Activated CD4-positive, alpha-beta memory T cell treated with anti-CD3 and anti-CD28 coated beads for 36 hours (primary cell): ENCODE results near the gene EPS15. TPM values are rescaled to one million over a fixed set of nuclear protein-coding genes. Genes with fewer than 3 reads are reported as not detected.
"Not testable (repeated sequence)": the region's sequence is repeated elsewhere in the genome, so short reads cannot be mapped to it uniquely, and the experiment has no call there.

Experiments
- CTCF ChIA-PET: fragments of 350-600 bp; sonication (Branson Sonifier 250); formaldehyde crosslinking; loops from one replicate; lab custom pipeline; 2021; ENCODE audit warnings: antibody characterized with exemption, inconsistent platforms; lab: Charles Lee
- POLR2A ChIA-PET: fragments of 350-600 bp; sonication (Branson Sonifier 250); formaldehyde crosslinking; loops from one replicate; lab custom pipeline; 2021; ENCODE audit warnings: antibody characterized with exemption; lab: Charles Lee
- DNase-seq: peaks from one replicate; pipeline ENCODE4 v3.0.0-alpha.2; 2020
- H3K27ac Mint-ChIP-seq: one replicate; pipeline ENCODE4 v1.8.0; 2021; ENCODE audit warnings: mixed read lengths
- H3K27me3 Mint-ChIP-seq: one replicate; pipeline ENCODE4 v1.8.0; 2021; ENCODE audit warnings: mixed read lengths
- H3K36me3 Mint-ChIP-seq: one replicate; pipeline ENCODE4 v1.8.0; 2021; ENCODE audit warnings: mixed read lengths
- H3K4me1 Mint-ChIP-seq: one replicate; pipeline ENCODE4 v1.8.0; 2021; ENCODE audit warnings: low read depth, mixed read lengths
- H3K4me3 Mint-ChIP-seq: one replicate; pipeline ENCODE4 v1.8.0; 2021; ENCODE audit warnings: mild to moderate bottlenecking, mixed read lengths
- H3K9me3 Mint-ChIP-seq: one replicate; pipeline ENCODE4 v1.8.0; 2021; ENCODE audit warnings: mixed read lengths
- intact Hi-C: fragments of 100-400 bp; cut with micrococcal nuclease; formaldehyde crosslinking; loops from one replicate; pipeline ENCODE4 v1.15.1; 2023
- total RNA-seq, 2 experiments: library from RNA; stranded (reverse); gene quantifications; one replicate each; pipeline ENCODE4 v1.2.3, GENCODE V29; 2021

EPS15 gene
- total RNA-seq, 2 experiments from 2014 or later = 69.5 to 69.6 TPM

DNA sequence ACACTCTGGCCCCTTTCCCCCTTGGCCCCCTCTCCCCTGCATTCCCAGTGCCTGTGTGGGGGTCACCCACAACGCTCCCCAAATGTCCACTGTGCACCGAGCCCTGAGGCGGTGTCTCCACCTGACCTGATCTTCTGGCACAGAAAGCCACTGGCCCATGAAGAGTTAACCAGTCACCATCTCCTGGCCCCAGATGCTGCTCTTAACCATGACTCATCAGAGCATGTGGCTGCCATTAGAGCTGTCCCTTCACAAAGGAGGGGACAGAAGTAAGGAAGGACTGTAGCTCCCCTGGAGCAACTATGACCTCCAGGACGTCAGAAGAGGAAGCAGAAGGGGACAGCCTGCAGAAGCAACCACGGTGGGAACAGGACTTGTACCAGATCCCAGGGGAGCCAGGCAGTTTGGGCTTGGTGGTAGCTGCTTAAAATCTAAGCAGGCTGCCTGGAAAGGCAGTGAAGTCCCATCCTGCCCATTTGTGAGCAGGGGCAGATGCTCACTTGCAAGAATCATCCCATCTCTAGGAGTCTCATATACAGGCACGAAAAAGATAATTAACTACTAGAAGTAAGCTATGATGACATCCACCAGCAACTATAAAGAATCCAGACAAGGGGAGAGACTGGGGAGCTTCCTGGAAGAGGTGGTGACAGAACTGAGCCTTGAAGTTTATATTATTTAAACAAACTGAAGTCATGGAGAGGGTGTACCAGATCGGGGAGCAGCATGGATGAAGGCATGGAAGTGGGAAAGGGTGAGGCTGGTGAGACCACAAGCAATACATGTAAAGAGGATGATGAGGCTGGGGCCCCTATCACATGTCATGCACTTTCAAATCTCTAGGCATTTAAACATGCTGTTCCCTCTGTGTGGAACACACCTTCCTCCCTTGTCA lies 187.6 kb downstream of the EPS15 start:
- H3K27me3 Mint-ChIP-seq = peaks cover 29% of the 10 kb centered on the region
- H3K4me1 Mint-ChIP-seq = peaks cover 18% of the 10 kb centered on the region
- DNase-seq = peak; percentile 21
- peak overlapping the region; percentile 63 for H3K4me3 Mint-ChIP-seq
- H3K27ac Mint-ChIP-seq = no peak overlapping the region
- intact Hi-C loops = loop anchor here (10.0 kb wide), 1 partner anchor 203 kb away; no protein-coding TSS in a partner anchor
- POLR2A ChIA-PET = interaction anchor here (0.5 kb wide), 1 partner anchor 132 kb away, joined by 3 read pairs; no protein-coding TSS in a partner anchor
- no peaks in the 10 kb centered on the region for H3K9me3 Mint-ChIP-seq
- H3K36me3 Mint-ChIP-seq = no peaks in the 10 kb centered on the region
- CTCF ChIA-PET = interaction anchor here (0.7 to 1.0 kb wide), 2 partner anchors 11 to 438 kb away, joined by 3 read pairs; no protein-coding TSS in a partner anchor

GRCh38 chr1:51330331-51331201 lies 188.5 kb downstream of the EPS15 start, which contains the start of gene TTC39A:
Gene TTC39A (minus strand): TSS chr1:51330562. CDS start chr1:51330477, 85 bp downstream.
- no peak within 1 kb of the TSS for H3K27ac Mint-ChIP-seq
- H3K4me1 Mint-ChIP-seq = peaks cover 18% of the 10 kb centered on the region

GRCh38 chr1:51329443-51330325 lies 189.4 kb downstream of the EPS15 start:
- no peaks in the 10 kb centered on the region for H3K9me3 Mint-ChIP-seq
- H3K36me3 Mint-ChIP-seq = no peaks in the 10 kb centered on the region
- H3K27me3 Mint-ChIP-seq = peaks cover 29% of the 10 kb centered on the region
- peaks cover 18% of the 10 kb centered on the region for H3K4me1 Mint-ChIP-seq
- DNase-seq = no peak
- ChIA-PET CTCF (interaction anchor here (0.8 to 1.2 kb wide), 2 partner anchors 33 to 136 kb away, joined by 3 to 4 read pairs; no protein-coding TSS in a partner anchor), POLR2A (no interaction called here)
- intact Hi-C loops = loop anchor here (10.0 kb wide), 1 partner anchor 205 kb away; no protein-coding TSS in a partner anchor
- H3K27ac Mint-ChIP-seq = no peak overlapping the region
- peak overlapping the region; percentile 39 for H3K4me3 Mint-ChIP-seq

More at GRCh38 chr1:51330331-51331201, 188.5 kb downstream of the EPS15 start, which contains the start of gene TTC39A:
- no peaks in the 10 kb centered on the region for H3K9me3 Mint-ChIP-seq
- H3K4me3 Mint-ChIP-seq = peak within 1 kb of the TSS; percentile 63
- DNase-seq = no peak
- intact Hi-C loops = loop anchor here (10.0 kb wide), 1 partner anchor 204 kb away; no protein-coding TSS in a partner anchor
- H3K36me3 Mint-ChIP-seq = no peaks in the 10 kb centered on the region
- H3K27me3 Mint-ChIP-seq = peaks cover 29% of the 10 kb centered on the region
- CTCF ChIA-PET = interaction anchor here (1.0 to 1.2 kb wide), 2 partner anchors 12 to 34 kb away, joined by 3 read pairs; no protein-coding TSS in a partner anchor
- POLR2A ChIA-PET = no interaction called here

DNA sequence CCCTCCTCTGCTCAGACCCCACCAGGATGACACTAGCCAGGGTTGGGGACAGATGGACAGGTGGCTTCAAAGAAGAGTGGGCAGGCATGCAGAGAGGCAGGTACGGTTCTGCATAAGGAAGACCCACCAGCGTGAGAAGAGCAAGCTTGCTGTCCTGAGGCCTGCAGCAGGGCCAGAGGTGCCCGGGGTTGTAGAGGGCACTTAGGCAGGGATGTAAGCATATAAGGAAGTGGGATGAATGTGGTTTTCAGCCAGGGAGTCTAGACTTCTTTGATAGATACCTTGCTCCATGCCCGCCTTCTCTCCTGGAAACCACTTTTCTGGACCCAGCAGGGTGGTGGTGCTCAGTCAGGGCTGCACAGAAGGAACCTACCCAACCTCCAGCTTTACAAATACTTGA lies 190.1 kb downstream of the EPS15 start:
- peaks cover 18% of the 10 kb centered on the region for H3K4me1 Mint-ChIP-seq
- intact Hi-C loops = no loop called here
- H3K36me3 Mint-ChIP-seq = no peaks in the 10 kb centered on the region
- no peak overlapping the region for H3K4me3 Mint-ChIP-seq
- H3K9me3 Mint-ChIP-seq = no peaks in the 10 kb centered on the region
- POLR2A ChIA-PET = no interaction called here
- DNase-seq = no peak
- H3K27ac Mint-ChIP-seq = no peak overlapping the region
- CTCF ChIA-PET = no interaction called here
- H3K27me3 Mint-ChIP-seq = peaks cover 29% of the 10 kb centered on the region

DNA sequence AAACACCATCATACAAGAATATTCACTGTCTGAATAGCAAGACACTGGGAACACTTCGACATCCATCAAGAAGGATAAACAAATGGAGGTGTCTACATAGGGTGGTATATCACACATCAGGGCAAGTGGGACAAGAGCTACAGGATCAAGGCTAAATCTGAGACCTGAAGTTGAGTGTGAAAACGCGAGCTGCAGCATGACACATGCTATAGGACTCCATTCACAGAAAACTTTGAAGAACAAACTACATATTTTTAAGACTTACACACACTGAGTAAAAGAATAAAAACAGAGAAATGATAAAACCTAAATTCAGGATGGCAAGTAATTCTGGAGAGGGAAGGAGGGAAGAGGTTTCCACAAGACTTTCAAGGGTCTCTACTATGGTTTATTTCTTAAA lies 190.8 kb downstream of the EPS15 start:
- peaks cover 29% of the 10 kb centered on the region for H3K27me3 Mint-ChIP-seq
- intact Hi-C loops = no loop called here
- ChIA-PET POLR2A (no interaction called here), CTCF (no interaction called here)
- peaks cover 18% of the 10 kb centered on the region for H3K4me1 Mint-ChIP-seq
- H3K9me3 Mint-ChIP-seq = no peaks in the 10 kb centered on the region
- H3K36me3 Mint-ChIP-seq = no peaks in the 10 kb centered on the region
- DNase-seq = no peak
- no peak overlapping the region for H3K27ac Mint-ChIP-seq
- H3K4me3 Mint-ChIP-seq = no peak overlapping the region

DNA sequence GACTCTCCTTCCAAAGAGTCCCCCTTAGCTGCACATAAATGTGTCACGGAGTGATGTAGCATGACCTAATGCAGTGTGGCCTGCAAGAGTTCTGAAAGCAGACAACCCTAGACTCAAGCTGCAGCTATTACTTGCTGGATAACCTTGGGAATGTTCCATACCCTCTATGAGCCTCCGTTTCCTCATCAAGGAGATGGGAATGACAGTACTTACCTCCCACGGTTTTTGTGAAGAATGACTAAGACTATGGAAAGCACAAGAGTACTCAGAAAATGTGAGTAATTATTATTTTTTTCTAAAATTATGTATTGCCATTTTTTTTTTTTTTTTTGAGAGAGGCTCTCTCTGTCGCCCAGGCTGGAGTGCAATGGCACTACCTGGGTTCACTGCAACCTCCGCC lies 191.7 kb downstream of the EPS15 start:
- Mint-ChIP-seq H3K27ac (no peak overlapping the region), H3K9me3 (no peaks in the 10 kb centered on the region), H3K36me3 (no peaks in the 10 kb centered on the region), H3K4me3 (no peak overlapping the region), H3K4me1 (peaks cover 18% of the 10 kb centered on the region), H3K27me3 (peaks cover 29% of the 10 kb centered on the region)
- DNase-seq = no peak
- ChIA-PET CTCF (interaction anchor here (1.1 kb wide), 1 partner anchor 30 kb away, joined by 3 read pairs; no protein-coding TSS in a partner anchor), POLR2A (no interaction called here)
- intact Hi-C loops = no loop called here

GRCh38 chr1:51326839-51327238 lies 192.2 kb downstream of the EPS15 start:
- Mint-ChIP-seq H3K4me1 (peaks cover 17% of the 10 kb centered on the region), H3K27me3 (peaks cover 28% of the 10 kb centered on the region), H3K9me3 (no peaks in the 10 kb centered on the region), H3K27ac (no peak overlapping the region), H3K36me3 (no peaks in the 10 kb centered on the region), H3K4me3 (no peak overlapping the region)
- intact Hi-C loops = no loop called here
- CTCF ChIA-PET = interaction anchor here (0.6 to 1.1 kb wide), 2 partner anchors 10 to 30 kb away, joined by 3 to 6 read pairs; no protein-coding TSS in a partner anchor
- DNase-seq = no peak
- POLR2A ChIA-PET = no interaction called here

DNA sequence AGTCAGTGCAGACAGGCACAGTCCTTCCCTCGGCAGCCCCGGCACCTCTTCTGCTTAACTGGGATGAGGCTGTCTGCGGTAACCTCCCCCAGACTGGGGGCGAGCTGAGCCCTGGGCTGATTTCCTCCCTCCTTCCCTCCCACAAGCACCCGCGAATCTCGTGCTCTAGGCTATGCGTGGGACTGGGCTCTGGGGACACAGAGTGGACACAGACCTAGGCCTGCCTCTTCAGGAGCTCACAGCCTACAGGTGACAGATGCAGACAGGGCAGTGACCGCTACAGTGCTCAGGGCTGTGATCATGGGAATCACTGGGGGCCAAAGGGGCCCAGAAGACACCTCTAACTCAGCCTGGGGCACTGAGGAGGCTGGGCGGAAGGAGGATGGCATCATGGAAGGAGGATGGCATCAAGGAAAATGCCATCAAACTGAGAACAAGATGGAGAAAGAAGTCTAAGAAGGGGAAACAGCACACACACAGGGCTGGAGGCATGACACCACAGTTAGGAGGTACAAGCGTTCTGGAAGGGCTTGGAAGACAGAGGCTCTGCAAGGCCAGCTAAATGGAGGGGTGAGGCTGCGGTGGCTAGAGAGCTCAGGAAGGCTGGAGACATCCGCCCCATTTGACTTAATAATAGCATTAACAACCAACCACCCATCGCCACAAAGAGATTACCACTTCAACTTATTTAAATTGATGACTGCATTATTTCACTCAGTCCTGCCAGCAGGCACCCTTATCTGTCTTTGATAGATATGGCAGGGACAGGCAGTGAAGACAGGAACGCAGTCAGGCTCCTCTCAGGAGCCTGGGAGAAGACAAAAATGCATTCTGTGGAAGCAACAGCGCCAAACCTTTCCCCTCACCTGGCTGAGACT lies 192.9 kb downstream of the EPS15 start:
- Mint-ChIP-seq H3K27me3 (peaks cover 21% of the 10 kb centered on the region), H3K27ac (no peak overlapping the region), H3K9me3 (no peaks in the 10 kb centered on the region), H3K4me1 (peaks cover 10% of the 10 kb centered on the region), H3K4me3 (no peak overlapping the region), H3K36me3 (no peaks in the 10 kb centered on the region)
- ChIA-PET POLR2A (no interaction called here), CTCF (no interaction called here)
- DNase-seq = no peak
- intact Hi-C loops = no loop called here

- Mint-ChIP-seq H3K27ac (no peak overlapping the region), H3K4me1 (peaks cover 5% of the 10 kb centered on the region), H3K27me3 (peaks cover 16% of the 10 kb centered on the region), H3K9me3 (no peaks in the 10 kb centered on the region), H3K4me3 (no peak overlapping the region), H3K36me3 (no peaks in the 10 kb centered on the region)
- ChIA-PET CTCF (no interaction called here), POLR2A (no interaction called here)
- intact Hi-C loops = no loop called here
- DNase-seq = no peak
These were observed 193.7 kb downstream of the EPS15 start for GRCh38 chr1:51325391-51325790.

- H3K4me3 Mint-ChIP-seq, H3K9me3 Mint-ChIP-seq, DNase-seq, CTCF ChIA-PET, intact Hi-C loops, H3K36me3 Mint-ChIP-seq, H3K27ac Mint-ChIP-seq, POLR2A ChIA-PET, H3K4me1 Mint-ChIP-seq: not testable (repeated sequence)
- peaks cover 16% of the 10 kb centered on the region for H3K27me3 Mint-ChIP-seq
These were observed 194.1 kb downstream of the EPS15 start for GRCh38 chr1:51325011-51325385.
